ENCODE results near the gene GRB10.

Gene GRB10

DNA sequence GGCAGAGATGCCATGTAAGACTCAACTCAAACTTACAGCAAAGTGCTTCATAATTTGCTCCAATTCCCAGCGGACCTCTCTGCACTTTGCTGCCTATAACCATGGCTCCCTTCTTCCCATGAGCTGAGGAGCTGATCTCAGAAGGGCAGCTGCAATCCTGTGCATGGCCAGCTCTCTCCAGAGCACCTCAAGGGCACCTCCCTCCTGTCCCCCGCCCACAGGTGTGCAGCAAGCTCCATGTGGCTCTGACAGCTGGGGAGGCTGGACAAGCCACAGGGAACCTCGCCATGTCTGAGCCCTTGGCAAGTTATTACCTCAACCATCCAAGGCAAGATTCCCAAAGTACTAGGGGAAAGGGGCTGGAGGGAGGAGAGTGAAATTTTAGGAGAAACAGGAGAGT is 156.4 kb downstream of the GRB10 start:
- no peak for DNase-seq
- Histone ChIP-seq H3K9me3 (ENCODE audit: control insufficient read depth, low read length) (no peaks in the 10 kb centered on the region), H3K18ac (ENCODE audit: low read depth in 1 of 2, low read length in 2 of 2) (no peak overlapping the region), H2BK5ac (ENCODE audit: low read depth, low read length, poor library complexity, severe bottlenecking) (no peak overlapping the region), H3K27me3 (ENCODE audit: control insufficient read depth in 1 of 2, insufficient read depth in 1 of 2, low read length in 2 of 2) (no peaks in the 10 kb centered on the region), H3K36me3 (ENCODE audit: control insufficient read depth in 1 of 2, insufficient read depth in 2 of 2, low read depth in 1 of 2, low read length in 2 of 2) (peaks cover 31 to 36% of the 10 kb centered on the region in 2 experiments), H4K8ac (ENCODE audit: low read length) (no peak overlapping the region), H3K4ac (ENCODE audit: low read depth in 1 of 2, low read length in 2 of 2) (no peak overlapping the region), H3K4me1 (ENCODE audit: control insufficient read depth, insufficient read depth, low read depth, low read length) (peaks cover 3% of the 10 kb centered on the region), H2AFZ (ENCODE audit: low read depth, low read length) (no peak overlapping the region), H3K4me2 (ENCODE audit: low read length, poor library complexity, severe bottlenecking) (no peak overlapping the region), H2BK15ac (ENCODE audit: low read depth, poor library complexity, severe bottlenecking) (no peak overlapping the region), H2BK12ac (ENCODE audit: low read length in 2 of 2) (no peak overlapping the region), H3K9ac (ENCODE audit: low read length) (no peak overlapping the region), H3K27ac (ENCODE audit: low read length, poor library complexity, severe bottlenecking) (no peak overlapping the region), H2BK120ac (ENCODE audit: low read depth, low read length) (no peak overlapping the region), H2AK5ac (ENCODE audit: low read length, severe bottlenecking) (no peak overlapping the region), H3K23ac (ENCODE audit: low read length in 2 of 2) (no peak overlapping the region), H4K91ac (ENCODE audit: low read length) (no peak overlapping the region), H3K4me3 (ENCODE audit: insufficient read depth in 1 of 2, low read depth in 1 of 2, low read length in 2 of 2) (no peak overlapping the region), H3K14ac (ENCODE audit: low read length in 2 of 2) (no peak overlapping the region), H3K79me1 (replicated peaks; ENCODE audit: low read length, poor library complexity, severe bottlenecking) (peaks cover 55% of the 10 kb centered on the region)
- WGBS = 92% methylated on average over 3 of the region's 3 CpGs

DNA sequence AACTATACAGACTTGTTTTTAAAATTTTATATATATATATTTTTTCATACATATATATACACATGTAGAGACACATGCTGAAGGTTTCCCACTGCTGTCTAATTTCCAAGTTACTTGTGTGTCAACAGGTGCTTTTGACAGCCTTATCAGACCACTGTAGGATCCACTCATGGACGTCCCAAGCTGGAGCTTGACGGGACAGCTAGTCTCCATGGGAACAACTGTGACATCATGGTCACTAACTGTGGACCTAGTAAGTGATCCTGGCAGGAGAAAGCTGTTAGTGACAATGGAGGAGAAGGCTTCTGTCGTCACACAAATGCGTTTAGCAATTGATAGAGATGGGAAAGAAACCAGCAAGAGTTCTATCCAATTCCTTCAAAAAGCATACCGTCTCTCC is 157.3 kb downstream of the GRB10 start:
- Histone ChIP-seq H3K9ac (ENCODE audit: low read length) (no peak overlapping the region), H3K79me1 (replicated peaks; ENCODE audit: low read length, poor library complexity, severe bottlenecking) (peaks cover 50% of the 10 kb centered on the region), H2AK5ac (ENCODE audit: low read length, severe bottlenecking) (no peak overlapping the region), H2AFZ (ENCODE audit: low read depth, low read length) (no peak overlapping the region), H3K4me3 (ENCODE audit: insufficient read depth in 1 of 2, low read depth in 1 of 2, low read length in 2 of 2) (no peak overlapping the region), H2BK15ac (ENCODE audit: low read depth, poor library complexity, severe bottlenecking) (no peak overlapping the region), H3K14ac (ENCODE audit: low read length in 2 of 2) (no peak overlapping the region), H2BK120ac (ENCODE audit: low read depth, low read length) (no peak overlapping the region), H2BK12ac (ENCODE audit: low read length in 2 of 2) (no peak overlapping the region), H3K27ac (ENCODE audit: low read length, poor library complexity, severe bottlenecking) (no peak overlapping the region), H3K4me1 (ENCODE audit: control insufficient read depth, insufficient read depth, low read depth, low read length) (peaks cover 3% of the 10 kb centered on the region), H3K36me3 (ENCODE audit: control insufficient read depth in 1 of 2, insufficient read depth in 2 of 2, low read depth in 1 of 2, low read length in 2 of 2) (peaks cover 35 to 37% of the 10 kb centered on the region in 2 experiments), H4K8ac (ENCODE audit: low read length) (no peak overlapping the region), H2BK5ac (ENCODE audit: low read depth, low read length, poor library complexity, severe bottlenecking) (no peak overlapping the region), H4K91ac (ENCODE audit: low read length) (no peak overlapping the region), H3K4me2 (ENCODE audit: low read length, poor library complexity, severe bottlenecking) (no peak overlapping the region), H3K27me3 (ENCODE audit: control insufficient read depth in 1 of 2, insufficient read depth in 1 of 2, low read length in 2 of 2) (no peaks in the 10 kb centered on the region), H3K23ac (ENCODE audit: low read length in 2 of 2) (no peak overlapping the region), H3K4ac (ENCODE audit: low read depth in 1 of 2, low read length in 2 of 2) (no peak overlapping the region), H3K9me3 (ENCODE audit: control insufficient read depth, low read length) (no peaks in the 10 kb centered on the region), H3K18ac (ENCODE audit: low read depth in 1 of 2, low read length in 2 of 2) (no peak overlapping the region)
- DNase-seq = no peak
- 91% methylated on average over 4 of the region's 5 CpGs for WGBS

DNA sequence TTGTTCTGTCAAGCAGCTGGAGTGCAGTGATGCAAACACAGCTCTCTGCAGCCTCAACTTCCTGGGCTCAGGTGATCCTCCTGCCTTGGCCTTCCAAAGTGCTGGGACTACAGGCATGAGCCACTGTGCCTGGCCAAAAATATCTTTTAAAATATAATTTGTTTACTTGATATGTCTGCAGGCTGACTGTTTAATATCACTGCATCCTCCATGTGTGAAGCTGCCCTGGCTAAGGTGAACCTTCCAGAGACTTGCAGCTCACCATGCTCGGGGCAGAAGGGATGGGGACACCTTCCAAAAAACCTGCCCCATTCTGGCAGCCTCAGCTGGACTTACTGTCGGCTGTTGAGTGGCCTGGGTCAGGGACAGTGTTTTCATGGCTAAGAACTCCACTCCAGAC is 159.9 kb downstream of the GRB10 start:
- H4K8ac ChIP-seq (ENCODE audit: low read length) = no peak overlapping the region
- no peak overlapping the region for H2BK15ac ChIP-seq (ENCODE audit: low read depth, poor library complexity, severe bottlenecking)
- H3K4me3 ChIP-seq (ENCODE audit: insufficient read depth in 1 of 2, low read depth in 1 of 2, low read length in 2 of 2) = no peak overlapping the region
- no peak overlapping the region for H2BK120ac ChIP-seq (ENCODE audit: low read depth, low read length)
- no peak for DNase-seq
- no peak overlapping the region for H3K27ac ChIP-seq (ENCODE audit: low read length, poor library complexity, severe bottlenecking)
- no peak overlapping the region for H2AFZ ChIP-seq (ENCODE audit: low read depth, low read length)
- H3K79me1 ChIP-seq (replicated peaks; ENCODE audit: low read length, poor library complexity, severe bottlenecking) = peaks cover 44% of the 10 kb centered on the region
- H3K36me3 ChIP-seq (ENCODE audit: control insufficient read depth in 1 of 2, insufficient read depth in 2 of 2, low read depth in 1 of 2, low read length in 2 of 2) = peaks cover 44 to 51% of the 10 kb centered on the region in 2 experiments
- H3K9ac ChIP-seq (ENCODE audit: low read length) = no peak overlapping the region
- H2AK5ac ChIP-seq (ENCODE audit: low read length, severe bottlenecking) = no peak overlapping the region
- 62% methylated on average over 2 of the region's 2 CpGs for WGBS
- H3K14ac ChIP-seq (ENCODE audit: low read length in 2 of 2) = no peak overlapping the region
- H2BK12ac ChIP-seq (ENCODE audit: low read length in 2 of 2) = no peak overlapping the region
- no peaks in the 10 kb centered on the region for H3K4me1 ChIP-seq (ENCODE audit: control insufficient read depth, insufficient read depth, low read depth, low read length)
- no peak overlapping the region for H3K4ac ChIP-seq (ENCODE audit: low read depth in 1 of 2, low read length in 2 of 2)
- H4K91ac ChIP-seq (ENCODE audit: low read length) = no peak overlapping the region
- H3K18ac ChIP-seq (ENCODE audit: low read depth in 1 of 2, low read length in 2 of 2) = no peak overlapping the region
- H3K23ac ChIP-seq (ENCODE audit: low read length in 2 of 2) = no peak overlapping the region
- H3K4me2 ChIP-seq (ENCODE audit: low read length, poor library complexity, severe bottlenecking) = no peak overlapping the region
- H2BK5ac ChIP-seq (ENCODE audit: low read depth, low read length, poor library complexity, severe bottlenecking) = no peak overlapping the region
- no peaks in the 10 kb centered on the region for H3K9me3 ChIP-seq (ENCODE audit: control insufficient read depth, low read length)
- H3K27me3 ChIP-seq (ENCODE audit: control insufficient read depth in 1 of 2, insufficient read depth in 1 of 2, low read length in 2 of 2) = no peaks in the 10 kb centered on the region

DNA sequence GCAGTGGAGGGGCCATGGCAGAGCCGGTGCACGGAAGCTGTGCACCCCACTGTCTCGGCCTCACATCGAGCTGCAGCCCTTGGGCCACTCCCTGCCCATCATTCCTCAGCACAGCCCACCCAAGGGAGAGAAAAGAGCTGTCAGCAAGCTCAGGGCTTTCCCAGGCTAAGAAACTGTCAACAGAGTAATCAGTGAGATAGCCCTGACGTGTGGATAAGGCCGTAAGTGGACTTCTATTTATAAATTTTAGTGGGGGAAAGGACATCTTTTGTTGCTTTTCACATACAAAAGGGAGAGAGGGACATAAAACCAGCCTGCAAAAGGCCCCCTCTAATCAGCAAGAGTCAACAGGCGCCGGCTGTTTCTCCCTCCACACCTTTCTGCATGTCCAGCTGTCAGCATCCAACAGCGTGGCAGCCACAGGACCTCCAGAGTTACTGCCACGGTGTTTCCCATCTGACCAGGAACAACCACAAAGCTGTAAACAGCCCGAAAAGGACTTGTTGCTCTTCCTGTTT is 160.7 kb downstream of the GRB10 start:
- Histone ChIP-seq H4K91ac (ENCODE audit: low read length) (no peak overlapping the region), H3K4me3 (ENCODE audit: insufficient read depth in 1 of 2, low read depth in 1 of 2, low read length in 2 of 2) (no peak overlapping the region), H2BK120ac (ENCODE audit: low read depth, low read length) (no peak overlapping the region), H3K4me1 (ENCODE audit: control insufficient read depth, insufficient read depth, low read depth, low read length) (no peaks in the 10 kb centered on the region), H3K9ac (ENCODE audit: low read length) (no peak overlapping the region), H3K4me2 (ENCODE audit: low read length, poor library complexity, severe bottlenecking) (no peak overlapping the region), H3K9me3 (ENCODE audit: control insufficient read depth, low read length) (no peaks in the 10 kb centered on the region), H3K23ac (ENCODE audit: low read length in 2 of 2) (no peak overlapping the region), H3K14ac (ENCODE audit: low read length in 2 of 2) (no peak overlapping the region), H3K18ac (ENCODE audit: low read depth in 1 of 2, low read length in 2 of 2) (no peak overlapping the region), H2BK15ac (ENCODE audit: low read depth, poor library complexity, severe bottlenecking) (no peak overlapping the region), H4K8ac (ENCODE audit: low read length) (no peak overlapping the region), H2AK5ac (ENCODE audit: low read length, severe bottlenecking) (no peak overlapping the region), H2BK12ac (ENCODE audit: low read length in 2 of 2) (no peak overlapping the region), H3K27ac (ENCODE audit: low read length, poor library complexity, severe bottlenecking) (no peak overlapping the region), H3K4ac (ENCODE audit: low read depth in 1 of 2, low read length in 2 of 2) (no peak overlapping the region), H3K79me1 (replicated peaks; ENCODE audit: low read length, poor library complexity, severe bottlenecking) (peaks cover 36% of the 10 kb centered on the region), H2AFZ (ENCODE audit: low read depth, low read length) (no peak overlapping the region), H3K27me3 (ENCODE audit: control insufficient read depth in 1 of 2, insufficient read depth in 1 of 2, low read length in 2 of 2) (no peaks in the 10 kb centered on the region), H3K36me3 (ENCODE audit: control insufficient read depth in 1 of 2, insufficient read depth in 2 of 2, low read depth in 1 of 2, low read length in 2 of 2) (peaks cover 46 to 58% of the 10 kb centered on the region in 2 experiments), H2BK5ac (ENCODE audit: low read depth, low read length, poor library complexity, severe bottlenecking) (no peak overlapping the region)
- DNase-seq = peak; percentile 15
- WGBS = 82% methylated on average over 11 of the region's 11 CpGs

Data from mesenchymal stem cell (in vitro differentiated cells and primary cell).